WI38 (cell line): ENCODE data around the gene TAS1R2.

Experiments used
- H3K4me3 ChIP-seq: 2 replicates; pipeline ENCODE4 v1.5.1; 2011; ENCODE audit warnings: low read depth, mild to moderate bottlenecking, control low read depth, low read length
- TF ChIP-seq, protein P1 (sequence below): IDR thresholded peaks from 2 replicates; pipeline ENCODE4 v1.5.1; 2012; ENCODE audit warnings: low read depth, mild to moderate bottlenecking, control low read depth, low read length

TAS1R2 gene

DNA sequence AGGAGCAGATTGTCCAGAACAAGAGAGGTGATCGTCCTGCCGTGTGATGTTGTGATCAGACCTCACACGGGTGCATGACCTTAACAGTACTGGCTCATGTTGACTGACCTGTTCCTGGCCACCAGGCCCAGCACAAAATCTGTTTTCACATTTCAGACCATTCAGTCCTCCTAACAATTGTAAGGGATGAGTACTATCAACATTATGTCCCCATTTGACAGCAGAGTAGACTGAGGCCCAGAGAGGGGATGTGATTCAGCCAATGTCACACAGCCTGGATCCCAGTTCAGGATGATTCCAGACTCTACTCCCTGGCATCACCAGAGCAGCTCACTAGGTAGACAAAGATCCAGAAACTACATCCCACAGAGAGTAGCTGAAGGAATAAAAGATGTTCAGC, 7.4 kb upstream of the TAS1R2 start:
- H3K4me3 ChIP-seq: no peak overlapping the region
- TF ChIP-seq, protein P1, sequence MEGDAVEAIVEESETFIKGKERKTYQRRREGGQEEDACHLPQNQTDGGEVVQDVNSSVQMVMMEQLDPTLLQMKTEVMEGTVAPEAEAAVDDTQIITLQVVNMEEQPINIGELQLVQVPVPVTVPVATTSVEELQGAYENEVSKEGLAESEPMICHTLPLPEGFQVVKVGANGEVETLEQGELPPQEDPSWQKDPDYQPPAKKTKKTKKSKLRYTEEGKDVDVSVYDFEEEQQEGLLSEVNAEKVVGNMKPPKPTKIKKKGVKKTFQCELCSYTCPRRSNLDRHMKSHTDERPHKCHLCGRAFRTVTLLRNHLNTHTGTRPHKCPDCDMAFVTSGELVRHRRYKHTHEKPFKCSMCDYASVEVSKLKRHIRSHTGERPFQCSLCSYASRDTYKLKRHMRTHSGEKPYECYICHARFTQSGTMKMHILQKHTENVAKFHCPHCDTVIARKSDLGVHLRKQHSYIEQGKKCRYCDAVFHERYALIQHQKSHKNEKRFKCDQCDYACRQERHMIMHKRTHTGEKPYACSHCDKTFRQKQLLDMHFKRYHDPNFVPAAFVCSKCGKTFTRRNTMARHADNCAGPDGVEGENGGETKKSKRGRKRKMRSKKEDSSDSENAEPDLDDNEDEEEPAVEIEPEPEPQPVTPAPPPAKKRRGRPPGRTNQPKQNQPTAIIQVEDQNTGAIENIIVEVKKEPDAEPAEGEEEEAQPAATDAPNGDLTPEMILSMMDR: no peak

- TF ChIP-seq, protein P1: no peak
- H3K4me3 ChIP-seq: no peak overlapping the region
Measured at GRCh38 chr1:18866314-18866713, 6.9 kb upstream of the TAS1R2 start.

GRCh38 chr1:18865176-18865575, 5.7 kb upstream of the TAS1R2 start:
- no peak overlapping the region for H3K4me3 ChIP-seq
- TF ChIP-seq, protein P1: no peak

DNA sequence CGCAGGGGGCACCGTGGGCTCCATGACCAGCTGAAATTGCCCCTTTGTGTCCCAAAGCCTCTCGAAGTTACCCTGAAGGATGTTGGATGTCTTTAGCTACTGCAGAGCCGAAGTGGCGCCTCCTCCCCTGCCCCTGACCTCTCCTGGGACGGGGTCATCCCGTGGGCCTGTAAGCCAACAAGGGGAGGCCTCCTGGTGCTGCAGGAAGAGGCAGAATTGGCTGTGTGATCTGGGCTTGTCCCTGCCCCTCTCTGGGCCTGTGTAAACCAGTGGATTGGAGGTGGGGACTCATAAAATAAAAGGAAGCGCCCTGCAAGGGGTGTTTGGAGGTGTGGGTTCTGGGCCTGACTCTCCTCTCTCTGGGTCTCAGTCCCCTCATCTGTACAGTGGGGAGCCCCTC, 2.1 kb upstream of the TAS1R2 start:
- TF ChIP-seq, protein P1: no peak
- H3K4me3 ChIP-seq: no peak overlapping the region

DNA sequence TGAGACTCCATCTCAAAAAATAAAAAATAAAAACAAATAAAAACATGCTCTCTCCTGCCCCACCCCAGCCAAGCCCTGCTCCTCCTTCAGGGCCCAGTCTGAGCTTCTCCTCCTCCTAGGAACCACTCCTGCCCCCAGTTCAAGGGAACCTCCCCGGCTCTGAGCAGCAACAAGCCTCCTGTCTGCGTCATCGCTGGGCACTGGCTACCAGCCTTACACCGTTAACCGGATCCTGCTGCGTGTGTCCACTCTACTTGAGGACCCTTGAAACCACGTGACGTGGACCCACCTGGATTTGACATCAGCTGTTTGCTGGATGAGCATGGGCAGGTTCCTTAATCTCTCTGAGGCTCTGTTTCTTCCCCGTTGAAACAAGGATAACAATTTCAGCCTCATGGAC, 1.6 kb upstream of the TAS1R2 start:
- TF ChIP-seq, protein P1: no peak

GRCh38 chr1:18858070-18858688, 1.3 kb downstream of the TAS1R2 start:
- TF ChIP-seq, protein P1: no peak
- H3K4me3 ChIP-seq: no peak overlapping the region

More for the DNA sequence above, 1.6 kb upstream of the TAS1R2 start:
- H3K4me3 ChIP-seq: no peak overlapping the region

- no peak overlapping the region for H3K4me3 ChIP-seq
- TF ChIP-seq, protein P1: no peak
Measured at GRCh38 chr1:18856435-18856834, 3.0 kb downstream of the TAS1R2 start.
